SK-N-SH treated with all-trans-retinoic acid at 6 μM for 48 hours (cell line): ENCODE measurements around the gene DHCR7.

Source experiments
- ATAC-seq: fragments of 200-7000 bp; cut with Tn5 transposase; 3 replicates; pipeline ENCODE4 v1.9.1; 2020; ENCODE audit warnings: mild to moderate bottlenecking, moderate library complexity
- ARNTL ChIP-seq: fragments of 450-650 bp; formaldehyde crosslinking; IDR thresholded peaks from 2 replicates; pipeline ENCODE4 v1.5.0; 2020; ENCODE audit warnings: low read depth, mild to moderate bottlenecking, moderate library complexity, borderline replicate concordance
- BACH2 ChIP-seq: fragments of 250-450 bp; sonication (Bioruptor Pico); IDR thresholded peaks from 2 replicates; pipeline ENCODE4 v1.9.0; 2021; ENCODE audit warnings: mild to moderate bottlenecking, borderline replicate concordance
- CREB5 ChIP-seq: fragments of 250-450 bp; sonication (Bioruptor Pico); IDR thresholded peaks from 2 replicates; pipeline ENCODE4 v1.5.1; 2020; ENCODE audit warnings: low read depth, mild to moderate bottlenecking, moderate library complexity
- CSDC2 ChIP-seq: fragments of 250-450 bp; sonication (Bioruptor Pico); IDR thresholded peaks from 2 replicates; pipeline ENCODE4 v1.5.0; 2020; ENCODE audit warnings: mild to moderate bottlenecking, moderate library complexity
- CSRNP3 ChIP-seq: fragments of 250-450 bp; sonication (Bioruptor Pico); IDR thresholded peaks from 2 replicates; pipeline ENCODE4 v1.5.1; 2021; ENCODE audit warnings: mild to moderate bottlenecking, moderate library complexity
- ESRRG ChIP-seq: fragments of 250-450 bp; sonication (Bioruptor Pico); IDR thresholded peaks from 2 replicates; pipeline ENCODE4 v1.6.1; 2021; ENCODE audit warnings: mild to moderate bottlenecking
- GLIS3 ChIP-seq: fragments of 250-450 bp; sonication (Bioruptor Pico); IDR thresholded peaks from 2 replicates; pipeline ENCODE4 v1.5.0; 2020; ENCODE audit warnings: mild to moderate bottlenecking, moderate library complexity
- ISL1 ChIP-seq: fragments of 250-450 bp; sonication (Bioruptor Pico); IDR thresholded peaks from 2 replicates; pipeline ENCODE4 v2.1.2; 2022; ENCODE audit warnings: mild to moderate bottlenecking, moderate library complexity
- OSR1 ChIP-seq: fragments of 250-450 bp; sonication (Bioruptor Pico); IDR thresholded peaks from 2 replicates; pipeline ENCODE4 v1.8.0; 2022; ENCODE audit warnings: moderate library complexity, mild to moderate bottlenecking, inconsistent platforms
- PATZ1 ChIP-seq: fragments of 250-450 bp; sonication (Bioruptor Pico); IDR thresholded peaks from 2 replicates; pipeline ENCODE4 v1.8.0; 2020; ENCODE audit warnings: mild to moderate bottlenecking, moderate library complexity, borderline replicate concordance
- POU6F1 ChIP-seq: fragments of 250-450 bp; sonication (Bioruptor Pico); IDR thresholded peaks from 2 replicates; pipeline ENCODE4 v1.8.0; 2021; ENCODE audit warnings: low read depth, mild to moderate bottlenecking, moderate library complexity, borderline replicate concordance
- PPARA ChIP-seq: fragments of 250-450 bp; sonication (Bioruptor Pico); IDR thresholded peaks from 2 replicates; pipeline ENCODE4 v1.5.0; 2020; ENCODE audit warnings: mild to moderate bottlenecking, borderline replicate concordance
- RARB ChIP-seq: fragments of 250-450 bp; sonication (Bioruptor Pico); IDR thresholded peaks from 2 replicates; pipeline ENCODE4 v1.8.0; 2021; ENCODE audit warnings: mild to moderate bottlenecking, moderate library complexity
- SNAI2 ChIP-seq: fragments of 250-450 bp; sonication (Bioruptor Pico); IDR thresholded peaks from 2 replicates; pipeline ENCODE4 v1.5.0; 2020; ENCODE audit warnings: mild to moderate bottlenecking, moderate library complexity
- TCF4 ChIP-seq: fragments of 250-450 bp; sonication (Bioruptor Pico); IDR thresholded peaks from 2 replicates; pipeline ENCODE4 v1.8.0; 2021; ENCODE audit warnings: mild to moderate bottlenecking, moderate library complexity, borderline replicate concordance
- TSHZ2 ChIP-seq: fragments of 250-450 bp; sonication (Bioruptor Pico); IDR thresholded peaks from 2 replicates; pipeline ENCODE4 v1.5.0; 2020; ENCODE audit warnings: mild to moderate bottlenecking, moderate library complexity
- ZC3H10 ChIP-seq: fragments of 250-450 bp; sonication (Bioruptor Pico); IDR thresholded peaks from 2 replicates; pipeline ENCODE4 v1.5.1; 2021; ENCODE audit warnings: mild to moderate bottlenecking, moderate library complexity
- ZFP3 ChIP-seq: fragments of 250-450 bp; sonication (Bioruptor Pico); IDR thresholded peaks from 2 replicates; pipeline ENCODE4 v1.5.0; 2020; ENCODE audit warnings: mild to moderate bottlenecking, moderate library complexity
- ZNF565 ChIP-seq: fragments of 450-650 bp; formaldehyde crosslinking; conservative IDR thresholded peaks from 2 replicates; pipeline ENCODE4 v1.5.0; 2020; ENCODE audit warnings: low read depth, mild to moderate bottlenecking, moderate library complexity
- ZNF70 ChIP-seq: fragments of 450-650 bp; formaldehyde crosslinking; IDR thresholded peaks from 2 replicates; pipeline ENCODE4 v1.5.0; 2020; ENCODE audit warnings: mild to moderate bottlenecking, moderate library complexity
- ZNF8 ChIP-seq: fragments of 450-650 bp; formaldehyde crosslinking; IDR thresholded peaks from 2 replicates; pipeline ENCODE4 v1.5.0; 2020; ENCODE audit warnings: mild to moderate bottlenecking, moderate library complexity

The DHCR7 gene

GRCh38 chr11:71393283-71393682 is 54.9 kb downstream of the DHCR7 start:
- ATAC-seq: no peak
- no peak for TF ChIP-seq ESRRG (CRISPR knock-in tag)
- no peak for TF ChIP-seq POU6F1
- no peak for TF ChIP-seq ISL1 (CRISPR knock-in tag)
- no peak for TF ChIP-seq PATZ1 (CRISPR knock-in tag)
- TF ChIP-seq BACH2 (CRISPR knock-in tag): no peak
- no peak for TF ChIP-seq CREB5 (CRISPR knock-in tag)
- TF ChIP-seq CSDC2 (CRISPR knock-in tag): no peak
- no peak for TF ChIP-seq OSR1 (CRISPR knock-in tag)
- TF ChIP-seq PPARA (CRISPR knock-in tag): no peak
- no peak for TF ChIP-seq ZNF8 (CRISPR knock-in tag)
- TF ChIP-seq RARB (CRISPR knock-in tag): no peak

GRCh38 chr11:71391796-71392195 is 56.4 kb downstream of the DHCR7 start:
- TF ChIP-seq BACH2 (CRISPR knock-in tag): no peak
- TF ChIP-seq ESRRG (CRISPR knock-in tag): no peak
- no peak for TF ChIP-seq ZNF70 (CRISPR knock-in tag)
- TF ChIP-seq TSHZ2: no peak
- TF ChIP-seq GLIS3 (CRISPR knock-in tag): no peak
- no peak for TF ChIP-seq CREB5 (CRISPR knock-in tag)
- no peak for TF ChIP-seq RARB (CRISPR knock-in tag)
- no peak for TF ChIP-seq ZC3H10 (CRISPR knock-in tag)
- no peak for TF ChIP-seq PPARA (CRISPR knock-in tag)
- no peak for TF ChIP-seq SNAI2 (CRISPR knock-in tag)
- TF ChIP-seq ARNTL: no peak
- TF ChIP-seq ZNF8 (CRISPR knock-in tag): no peak
- TF ChIP-seq ZNF565 (CRISPR knock-in tag): no peak
- no peak for TF ChIP-seq TCF4 (CRISPR knock-in tag)
- TF ChIP-seq ZFP3 (CRISPR knock-in tag): no peak
- ATAC-seq: no peak

- no peak for ATAC-seq
- no peak for TF ChIP-seq TCF4 (CRISPR knock-in tag)
- TF ChIP-seq ZNF565 (CRISPR knock-in tag): no peak
- no peak for TF ChIP-seq PATZ1 (CRISPR knock-in tag)
- TF ChIP-seq RARB (CRISPR knock-in tag): no peak
- TF ChIP-seq GLIS3 (CRISPR knock-in tag): no peak
- TF ChIP-seq POU6F1: no peak
- TF ChIP-seq CSRNP3 (CRISPR knock-in tag): no peak
Observed at GRCh38 chr11:71391352-71391751, 56.8 kb downstream of the DHCR7 start.
